H4 (cell line): Measurements from ENCODE around the gene SRSF9. TPM values are rescaled to one million over a fixed set of nuclear protein-coding genes. Genes with fewer than 3 reads are reported as not detected.
"Not testable (repeated sequence)": the region's sequence is repeated elsewhere in the genome, so short reads cannot be mapped to it uniquely, and the experiment has no call there.

Experiments used
- DNase-seq: peaks from one replicate; pipeline ENCODE4 v3.0.0-alpha.2; 2015; ENCODE audit warnings: low spot score
- total RNA-seq: library from RNA; depleted of rRNA; stranded (reverse); fragments of >200 nt; shearing (Covaris generic); gene quantifications from 2 replicates; pipeline ENCODE4 v1.2.3, GENCODE V29; 2014; rRNA removed

SRSF9 gene, protein sequence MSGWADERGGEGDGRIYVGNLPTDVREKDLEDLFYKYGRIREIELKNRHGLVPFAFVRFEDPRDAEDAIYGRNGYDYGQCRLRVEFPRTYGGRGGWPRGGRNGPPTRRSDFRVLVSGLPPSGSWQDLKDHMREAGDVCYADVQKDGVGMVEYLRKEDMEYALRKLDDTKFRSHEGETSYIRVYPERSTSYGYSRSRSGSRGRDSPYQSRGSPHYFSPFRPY
- 221 and 252 TPM in 2 replicates for total RNA-seq

DNA sequence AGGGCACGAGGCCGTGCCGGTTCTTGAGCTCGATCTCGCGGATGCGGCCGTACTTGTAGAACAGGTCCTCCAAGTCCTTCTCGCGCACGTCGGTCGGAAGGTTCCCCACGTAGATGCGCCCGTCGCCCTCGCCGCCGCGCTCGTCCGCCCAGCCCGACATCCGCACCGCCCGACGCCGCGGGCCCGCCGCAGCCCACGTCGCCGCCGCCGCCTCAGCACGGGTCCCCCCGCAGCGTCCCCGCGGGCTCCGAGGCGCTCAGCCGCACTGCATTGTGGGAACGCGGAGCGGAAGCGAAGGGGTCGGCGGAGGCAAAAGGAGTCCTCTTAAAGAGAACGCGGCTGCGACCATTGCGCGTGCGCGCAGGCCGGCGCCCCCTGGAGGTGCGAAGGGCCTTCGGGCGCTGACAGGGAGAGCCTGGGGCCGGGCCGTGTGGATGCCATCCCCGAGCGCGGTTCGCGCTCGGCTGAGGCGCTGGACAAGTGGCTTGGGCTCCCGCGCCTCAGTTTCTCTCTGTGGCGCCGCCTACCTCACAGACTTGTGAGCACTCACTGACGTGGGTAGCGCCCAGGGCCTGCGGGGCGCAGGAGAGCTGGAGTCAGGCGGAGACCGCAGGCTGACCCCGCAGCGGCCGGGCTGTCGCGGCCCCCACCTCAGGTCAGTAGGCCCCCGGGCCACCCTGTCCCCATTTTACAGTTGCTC lies at the start of gene SRSF9:
Gene SRSF9 (minus strand): TSS at position 299 of the 700 bp plus-strand sequence. CDS start 139 bp downstream, at position 160.
- DNase-seq, result peak; percentile 92

DNA sequence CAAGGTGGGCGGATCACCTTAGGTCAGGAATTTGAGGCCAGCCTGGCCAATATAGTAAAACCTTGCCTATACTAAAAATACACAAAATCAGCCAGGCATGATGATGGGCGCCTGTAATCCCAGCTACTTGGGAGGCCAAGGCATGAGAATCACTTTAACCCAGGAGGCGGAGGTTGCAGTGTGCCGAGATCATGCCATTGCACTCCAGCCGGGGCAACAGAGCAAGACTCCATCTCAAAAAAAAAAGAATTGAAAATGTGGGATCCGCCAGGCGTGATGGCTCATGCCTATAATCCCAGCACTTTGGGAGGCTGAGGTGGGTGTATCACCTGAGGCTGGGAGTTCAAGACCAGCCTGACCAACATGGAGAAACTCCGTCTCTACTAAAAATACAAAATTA lies 49.8 kb upstream of the SRSF9 start:
- DNase-seq, result not testable (repeated sequence)

DNA sequence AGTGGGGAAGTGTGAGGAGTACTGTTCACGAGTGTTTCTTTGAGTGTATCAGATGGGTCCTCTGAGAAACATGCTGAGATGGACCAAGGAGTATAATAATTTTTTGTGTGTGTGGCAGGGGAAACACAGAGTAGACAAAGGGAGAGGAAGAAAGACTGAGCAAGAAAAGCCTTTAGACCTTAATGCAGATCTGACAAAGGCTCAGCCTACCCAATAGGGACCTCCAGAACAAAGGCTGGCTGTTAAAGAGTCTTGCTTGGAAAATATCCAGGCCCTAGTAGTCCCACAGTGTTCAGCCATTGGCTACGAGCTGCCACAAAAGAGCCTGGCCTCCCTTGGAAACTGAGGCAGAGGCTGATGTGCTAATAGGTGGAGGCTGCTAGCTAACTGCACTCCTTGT lies 45.9 kb upstream of the SRSF9 start:
- no peak for DNase-seq

DNA sequence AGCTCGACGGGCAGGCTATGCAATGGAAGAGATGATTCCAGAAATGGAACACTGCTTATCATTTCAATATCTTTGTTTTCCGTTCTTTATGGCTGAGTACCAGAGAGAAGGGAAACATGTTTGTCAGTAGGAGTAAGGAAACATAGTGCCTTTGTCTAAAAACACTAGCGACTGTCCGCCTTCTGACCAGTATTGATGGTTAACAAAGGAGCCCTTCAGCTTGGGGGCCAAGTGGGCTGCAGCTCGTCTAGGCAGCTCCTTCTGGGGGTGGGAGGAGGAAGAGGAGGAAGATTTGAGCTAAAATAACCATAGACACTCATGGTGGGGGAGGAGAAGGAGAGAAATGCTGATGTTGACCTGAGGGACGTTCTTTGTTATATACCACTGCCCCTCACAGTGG lies 44.5 kb upstream of the SRSF9 start:
- DNase-seq, result no peak

DNA sequence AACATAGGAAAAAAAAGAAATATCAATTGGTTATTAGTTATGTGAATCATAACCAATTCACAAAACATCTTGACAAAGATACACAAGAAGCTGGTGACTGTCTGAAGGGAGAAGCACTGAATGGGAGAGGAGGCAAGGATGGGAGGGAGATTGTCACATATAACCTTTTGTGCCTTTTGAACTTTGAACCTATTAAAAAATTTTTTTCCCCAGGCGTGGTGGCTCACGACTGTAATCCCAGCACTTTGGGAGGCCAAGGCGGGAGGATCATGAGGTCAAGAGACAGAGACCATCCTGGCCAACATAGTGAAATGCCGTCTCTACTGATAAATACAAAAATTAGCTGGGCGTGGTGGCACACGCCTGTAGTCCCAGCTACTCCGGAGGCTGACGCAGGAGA lies 39.0 kb upstream of the SRSF9 start:
- no peak for DNase-seq

DNA sequence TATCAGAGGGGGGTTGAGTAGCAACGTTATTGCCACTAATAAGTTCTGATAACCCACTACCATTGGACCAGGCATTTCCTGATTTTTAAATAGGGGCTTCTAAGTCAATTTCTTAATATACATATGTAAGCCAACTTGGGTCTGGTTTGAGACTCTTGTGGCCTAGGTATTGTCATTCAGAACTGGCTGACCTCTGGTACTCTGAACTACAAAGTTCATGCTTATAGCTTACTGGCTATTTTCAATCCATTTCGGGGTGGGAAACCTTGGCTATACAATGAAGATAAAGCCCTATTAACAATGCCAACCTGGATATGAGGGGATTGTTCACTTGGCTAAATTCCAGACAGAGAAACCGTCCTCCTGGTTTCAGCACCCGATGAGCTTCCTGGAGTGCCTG lies 35.0 kb upstream of the SRSF9 start:
- DNase-seq, result no peak

DNA sequence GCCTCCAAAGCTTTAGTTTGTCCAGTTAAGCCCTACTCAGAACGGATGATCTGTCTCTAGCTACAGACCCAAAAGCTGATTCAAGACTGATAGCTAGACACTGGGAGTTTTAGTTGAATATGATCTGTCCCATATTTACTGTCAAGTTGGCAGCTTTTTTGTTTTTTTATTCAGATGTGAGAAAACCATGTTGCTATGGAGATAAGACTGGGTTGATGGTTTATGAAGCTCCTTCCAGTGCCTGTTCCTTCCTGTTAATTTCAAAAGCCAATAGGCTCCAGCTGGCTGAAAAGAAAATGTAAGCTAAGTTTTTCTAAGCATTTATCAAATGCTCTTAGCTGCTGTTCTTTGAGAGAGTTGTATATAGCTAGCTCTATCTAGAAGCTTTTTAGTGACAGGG lies 31.0 kb upstream of the SRSF9 start:
- no peak for DNase-seq

DNA sequence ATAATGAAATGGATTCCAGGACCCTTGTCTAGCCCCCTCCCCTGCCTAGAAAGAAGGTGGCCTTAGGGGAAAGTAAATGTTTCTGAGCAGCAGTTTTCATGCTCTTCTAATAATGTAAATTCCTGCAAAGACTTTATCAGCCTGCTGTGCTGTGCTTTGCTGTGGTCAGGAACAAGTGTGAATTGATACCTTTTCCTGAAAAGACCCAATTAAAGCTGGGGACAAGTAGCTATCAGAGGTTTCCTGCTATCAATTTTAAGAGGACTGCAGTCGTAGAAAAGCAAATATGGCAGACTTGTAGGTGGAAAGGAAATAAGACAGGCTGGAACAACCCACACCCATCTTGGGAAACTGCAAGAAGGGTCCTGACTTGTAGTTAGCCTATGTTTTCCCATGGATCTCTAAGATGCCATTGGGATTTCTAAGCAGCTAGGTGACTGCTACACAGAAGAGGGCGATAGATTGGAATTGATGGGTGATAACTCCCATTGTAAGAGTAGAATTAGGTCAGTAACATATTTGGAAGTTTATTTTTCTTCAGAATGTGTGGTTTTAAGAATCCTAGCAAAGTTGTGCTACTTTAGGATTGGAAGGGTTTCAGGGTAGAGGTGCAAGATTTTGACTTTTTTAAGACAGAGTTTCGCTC lies 29.4 kb upstream of the SRSF9 start:
- DNase-seq, result no peak

DNA sequence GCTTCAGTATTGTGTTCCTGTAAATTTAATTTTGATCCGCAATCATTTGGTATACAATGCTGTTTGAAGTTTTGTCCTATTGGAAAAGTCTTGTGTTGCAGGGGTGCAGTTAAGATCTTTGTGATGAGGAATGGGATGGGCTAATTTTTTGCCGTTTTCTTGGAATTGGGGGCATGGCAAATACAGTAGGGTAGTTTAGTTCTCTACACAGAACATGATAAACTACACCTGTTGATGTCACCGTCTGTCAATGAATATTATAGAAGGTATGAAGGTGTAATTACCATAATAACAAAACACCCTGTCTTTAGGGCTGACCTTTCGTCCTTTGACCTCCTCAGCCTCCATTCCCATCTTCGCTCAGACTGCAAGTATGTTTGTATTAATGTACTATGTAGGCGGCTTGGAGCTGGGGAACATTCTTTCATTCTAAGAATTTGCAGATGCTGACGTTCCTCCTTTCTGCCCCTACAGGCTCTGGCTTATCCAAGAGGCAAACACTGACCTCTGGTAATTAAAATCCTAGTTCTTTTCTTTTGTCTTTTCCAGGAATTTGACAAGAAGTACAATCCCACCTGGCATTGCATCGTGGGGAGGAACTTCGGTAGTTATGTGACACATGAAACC lies 28.1 kb upstream of the SRSF9 start:
- no peak for DNase-seq

DNA sequence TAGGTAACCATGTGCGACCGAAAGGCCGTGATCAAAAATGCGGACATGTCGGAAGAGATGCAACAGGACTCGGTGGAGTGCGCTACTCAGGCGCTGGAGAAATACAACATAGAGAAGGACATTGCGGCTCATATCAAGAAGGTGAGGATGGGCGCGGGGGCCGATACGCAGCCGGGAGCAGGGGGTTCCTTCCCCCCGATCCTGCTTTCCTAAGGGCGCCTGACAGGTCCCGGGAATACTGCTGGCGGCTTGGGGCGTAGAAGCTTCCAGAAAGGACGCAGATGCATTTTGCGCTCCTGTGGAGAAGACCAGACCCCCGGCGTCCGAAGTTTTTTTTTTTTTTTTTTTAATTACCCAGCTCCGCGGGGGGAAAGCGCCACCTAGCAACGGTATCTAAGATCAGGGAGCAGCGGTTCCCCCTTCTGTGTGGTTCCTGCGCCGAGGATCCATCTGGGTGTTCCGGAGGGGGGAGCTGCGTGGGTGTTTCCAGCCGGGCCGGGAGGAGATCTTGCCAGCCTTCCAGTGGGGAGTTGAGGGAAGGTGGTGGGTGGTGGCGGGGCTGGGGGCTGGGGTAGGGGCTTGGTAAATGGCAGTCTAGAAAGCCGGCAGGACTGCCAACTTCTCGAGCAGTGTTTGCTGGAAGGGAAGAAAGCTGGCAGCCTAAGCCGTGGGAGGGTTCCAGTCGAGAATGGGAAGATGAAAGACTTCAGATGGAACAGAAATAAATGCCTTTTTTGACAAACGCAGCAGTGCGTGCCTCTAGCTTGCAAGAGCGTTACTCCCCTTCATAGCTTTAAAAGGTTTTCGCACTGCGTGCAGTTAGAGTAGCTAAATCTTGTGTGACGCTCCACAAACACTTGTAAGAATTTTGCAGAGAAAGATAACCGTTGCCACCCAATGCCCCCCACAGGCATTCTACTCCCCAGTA lies 27.1 kb upstream of the SRSF9 start:
- DNase-seq, result peak; percentile 23

DNA sequence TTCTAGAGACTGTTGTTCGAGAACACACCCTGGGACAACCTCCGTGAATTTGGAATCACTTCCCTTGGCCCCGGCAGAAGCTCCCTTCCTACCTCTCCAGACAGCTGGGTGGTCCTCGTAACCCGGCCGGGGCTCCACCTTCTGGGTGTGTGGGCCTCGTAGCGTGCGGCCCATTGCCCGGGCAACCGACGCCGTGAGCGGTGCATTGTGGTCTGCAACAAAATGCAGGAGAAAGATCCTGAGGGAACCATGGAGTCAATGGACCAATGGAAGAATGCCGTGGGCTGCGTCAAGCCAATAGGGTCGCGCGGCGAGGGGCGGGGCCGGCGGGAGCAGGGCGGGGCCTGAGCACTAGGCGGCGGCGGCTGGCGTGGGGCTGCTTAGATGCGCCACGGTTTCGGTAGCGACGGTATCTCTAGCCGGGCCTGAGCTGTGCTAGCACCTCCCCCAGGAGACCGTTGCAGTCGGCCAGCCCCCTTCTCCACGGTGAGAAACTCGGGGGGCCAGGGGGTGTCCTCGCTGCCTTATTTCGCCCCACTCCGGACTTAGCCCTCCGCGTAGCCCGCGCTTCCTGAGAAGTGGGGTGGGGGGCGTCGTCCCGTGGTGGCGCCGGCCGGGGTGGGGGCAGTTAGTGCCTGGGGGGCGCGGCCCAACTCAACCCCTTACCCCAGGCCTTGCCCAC lies 26.3 kb upstream of the SRSF9 start, which contains the start of gene DYNLL1:
Gene DYNLL1 (plus strand): TSS at position 383 of the 682 bp plus-strand sequence. CDS start 309 bp downstream, outside the sequence.
- DNase-seq, result peak; percentile 94

DNA sequence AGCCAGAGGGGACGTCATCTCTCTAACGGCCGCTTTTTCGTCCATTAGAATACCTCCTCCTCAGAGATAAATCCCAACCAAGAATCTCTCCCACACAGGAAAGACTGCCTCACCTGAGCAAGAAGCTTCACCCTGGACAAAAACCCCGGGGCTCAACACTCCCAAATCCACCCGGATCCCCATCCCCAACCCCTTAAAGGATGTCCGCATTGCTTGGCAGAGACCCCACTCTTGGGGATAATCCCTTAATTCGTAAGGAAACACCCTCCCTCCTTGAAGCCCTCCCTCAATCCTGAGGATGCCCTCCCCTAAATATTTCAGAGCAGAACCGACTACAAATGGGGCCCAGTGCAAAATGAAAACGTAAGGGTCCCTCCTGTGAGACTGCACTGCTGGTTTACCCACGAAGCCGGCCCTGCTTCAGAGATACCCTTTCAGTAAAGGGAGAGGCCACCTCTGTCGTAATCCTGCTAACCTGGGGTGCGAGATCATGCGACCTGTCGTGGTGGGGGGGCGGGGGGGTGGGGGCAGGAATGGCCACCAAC lies 25.7 kb upstream of the SRSF9 start:
- no peak for DNase-seq

DNA sequence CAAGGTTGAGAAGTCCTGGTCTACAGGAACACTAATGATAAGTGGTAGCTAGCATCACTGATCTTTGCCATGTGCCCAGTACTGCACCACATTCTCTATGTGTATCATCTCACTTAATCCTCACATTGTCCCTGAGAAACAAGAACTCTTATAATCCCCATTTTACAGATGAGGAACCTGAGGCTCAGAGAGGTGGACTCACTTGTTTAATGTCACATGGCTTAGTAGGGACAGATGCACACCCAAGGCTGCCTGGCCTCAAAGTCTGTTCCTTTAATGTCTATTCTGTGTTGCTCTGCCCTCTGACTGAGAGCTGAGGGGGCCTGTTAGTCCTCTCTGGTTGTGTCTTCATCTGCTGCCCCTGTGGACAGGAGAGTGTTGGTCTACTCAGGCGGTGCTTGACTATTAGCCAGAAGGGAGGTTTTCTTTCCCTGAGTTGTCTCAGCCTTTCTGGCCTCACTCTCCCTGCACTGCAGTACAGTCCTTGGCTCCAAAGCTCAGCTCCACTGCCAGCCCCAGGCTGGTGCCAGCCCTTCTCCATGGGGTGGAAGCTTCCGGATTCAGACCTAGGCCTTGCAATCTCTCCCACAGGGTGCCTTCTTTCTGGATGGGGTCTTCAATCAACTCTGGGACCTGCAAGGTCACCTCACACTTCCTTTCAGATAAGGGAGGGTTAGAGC lies 21.4 kb upstream of the SRSF9 start:
- no peak for DNase-seq

DNA sequence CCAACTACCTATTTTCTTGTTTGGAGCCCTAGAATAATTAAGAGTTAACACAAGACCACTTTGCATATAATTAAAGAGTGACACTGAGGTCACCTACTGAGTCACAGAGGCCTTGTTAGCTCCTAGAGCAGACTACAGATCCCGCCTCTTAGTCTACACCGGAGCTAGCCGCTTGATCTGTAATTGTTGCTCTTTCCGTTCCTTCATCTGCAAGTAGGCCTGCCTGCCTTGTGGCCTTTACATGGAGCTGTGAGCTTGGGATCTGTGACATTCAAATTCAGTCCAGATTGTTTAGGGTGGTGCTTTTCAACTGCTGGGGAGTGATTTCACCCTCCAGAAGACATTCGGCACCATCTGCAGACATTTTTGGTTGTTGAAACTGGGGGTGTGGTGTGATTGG lies 20.8 kb upstream of the SRSF9 start:
- DNase-seq, result no peak

DNA sequence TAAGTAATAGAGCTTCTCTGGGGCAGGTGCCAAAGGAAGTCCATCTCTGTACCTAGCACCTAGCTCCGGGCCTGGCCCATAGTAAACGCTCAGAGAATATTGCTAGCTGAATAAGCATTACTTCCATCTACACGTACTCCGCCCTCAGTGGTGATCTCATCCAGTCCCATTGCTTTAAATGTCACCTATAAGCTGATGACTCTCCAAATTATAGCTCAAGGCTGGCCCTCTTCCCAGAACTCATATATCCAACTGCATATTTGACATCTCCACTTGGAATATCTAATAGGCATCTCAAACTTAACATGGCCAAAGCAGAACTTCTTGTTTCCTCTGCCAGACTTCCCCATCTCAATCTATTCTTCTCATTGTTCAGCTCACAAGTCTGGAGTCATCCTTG lies 19.5 kb upstream of the SRSF9 start:
- DNase-seq, result no peak

DNA sequence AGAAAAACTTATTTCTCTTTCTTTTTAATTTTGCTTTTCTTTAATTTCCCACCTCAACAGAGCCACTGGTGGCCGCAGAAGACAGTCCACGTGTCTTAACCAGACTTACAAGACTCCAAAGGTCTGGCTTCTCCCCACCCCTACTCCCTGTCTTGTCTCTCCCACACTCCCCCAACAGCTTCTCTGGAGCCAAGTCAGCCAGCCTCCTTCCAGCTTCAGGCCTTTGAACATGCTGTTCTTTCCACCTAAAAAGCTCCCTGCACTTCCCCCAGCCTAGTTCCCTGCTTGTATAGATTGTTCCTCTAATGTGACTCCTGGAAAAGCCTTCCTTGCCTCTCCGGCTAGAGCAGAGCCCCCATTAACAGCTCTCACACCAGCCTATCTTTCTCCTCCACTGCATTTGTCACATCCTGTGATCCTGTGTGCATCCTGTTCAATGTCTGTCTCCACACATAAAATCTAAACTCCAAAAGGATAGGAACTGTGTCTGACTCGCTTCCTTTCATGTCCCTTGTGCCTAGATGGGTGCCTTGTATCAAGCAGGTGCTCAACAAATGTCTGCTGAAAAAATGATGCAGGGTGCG lies 18.6 kb upstream of the SRSF9 start:
- DNase-seq, result no peak

DNA sequence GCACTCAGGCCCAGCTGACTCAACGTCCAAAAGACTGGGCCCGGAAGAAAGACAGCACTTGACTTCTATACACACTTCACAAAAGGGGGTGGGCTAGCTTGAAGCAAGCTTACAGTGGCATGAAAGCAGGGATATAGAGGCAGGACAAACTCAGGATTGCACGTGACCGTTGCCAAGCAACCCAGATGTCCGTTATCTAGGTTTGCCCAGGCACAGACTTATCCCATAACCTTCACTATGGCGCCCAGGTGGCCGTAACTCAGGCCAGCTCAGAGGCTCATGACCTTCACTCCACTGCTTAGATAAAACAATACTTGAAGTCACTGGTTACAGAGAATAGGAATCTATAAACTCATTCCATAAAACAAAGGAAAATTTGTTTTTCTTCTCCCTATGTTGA lies 18.0 kb upstream of the SRSF9 start:
- not testable (repeated sequence) for DNase-seq

DNA sequence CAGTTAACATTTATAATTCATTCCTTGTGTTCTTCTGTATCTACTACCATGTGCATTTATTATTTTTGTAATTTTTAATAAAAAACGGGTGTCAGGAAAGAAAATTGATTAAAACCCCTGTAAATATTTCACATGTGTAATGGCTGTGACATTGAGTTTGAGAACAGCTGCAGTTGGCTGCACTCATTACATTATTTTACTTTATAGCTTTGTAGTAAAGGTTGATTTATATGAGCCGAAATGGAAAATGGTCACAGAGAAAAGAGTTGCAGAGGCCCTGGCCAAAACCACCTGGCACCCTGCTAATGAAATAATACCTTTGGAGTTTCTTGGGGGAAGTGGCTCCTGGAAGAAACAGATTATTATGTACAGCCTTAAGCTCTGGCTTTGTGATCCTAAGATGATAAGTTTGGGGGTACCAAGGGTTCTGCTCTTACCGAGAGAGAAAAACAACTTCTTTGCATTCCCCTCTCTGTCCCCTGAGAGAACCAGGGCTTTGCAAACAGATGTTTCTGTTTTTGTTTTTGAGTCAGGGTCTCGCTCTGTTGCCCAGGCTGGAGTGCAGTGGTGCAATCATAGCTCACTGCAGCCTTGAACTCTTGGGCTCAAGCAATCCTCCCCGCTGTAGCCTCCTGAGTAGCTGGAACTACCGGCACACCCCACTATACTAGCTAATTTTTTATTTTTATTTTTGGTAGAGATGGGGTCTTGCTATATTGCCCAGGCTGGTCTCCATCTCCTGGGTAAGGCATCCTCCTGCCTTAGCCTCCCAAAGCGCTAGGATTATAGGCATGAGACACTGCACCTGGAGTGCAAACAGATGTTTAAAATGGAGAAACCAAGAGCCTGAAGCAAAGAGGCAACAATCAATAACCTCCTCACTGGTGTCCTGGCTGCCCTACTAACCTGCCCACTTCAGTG lies 16.7 kb upstream of the SRSF9 start:
- no peak for DNase-seq
